Upper lobe of left lung (tissue), 6 donors: Measurements from ENCODE around the gene STK17B. TPM values are rescaled to one million over a fixed set of nuclear protein-coding genes. Genes with fewer than 3 reads are reported as not detected.

Experiments
- ATAC-seq, 2 donors: fragments of 200-7000 bp; cut with Tn5 transposase; one replicate each; pipeline ENCODE4 v1.9.1; 2022; ENCODE audit warnings: mild to moderate bottlenecking in 2 of 2, moderate library complexity in 2 of 2; ENCODE audit not compliant: low FRiP score in 2 of 2
- DNase-seq, 2 donors: peaks; one replicate each; pipeline ENCODE4 v3.0.0-alpha.2; 2019 to 2020
- H3K27ac ChIP-seq, 4 donors: fragments of 200-600 bp; sonication (generic); one replicate each; pipeline ENCODE4 v1.5.1; 2016 to 2019
- H3K27me3 ChIP-seq, 4 donors: fragments of 200-600 bp; sonication (generic); one replicate each; pipeline ENCODE4 v1.5.1; 2017 to 2019
- H3K36me3 ChIP-seq, 4 donors: fragments of 200-600 bp; sonication (generic); one replicate each; pipeline ENCODE4 v1.5.1; 2016 to 2019
- H3K4me1 ChIP-seq, 4 donors: fragments of 200-600 bp; sonication (generic); one replicate each; pipeline ENCODE4 v1.5.1; 2018 to 2019
- H3K4me3 ChIP-seq, 4 donors: fragments of 200-600 bp; sonication (generic); one replicate each; pipeline ENCODE4 v1.5.1; 2017 to 2019; ENCODE audit warnings: mild to moderate bottlenecking in 2 of 4, moderate library complexity in 1 of 4
- H3K9me3 ChIP-seq, 4 donors: fragments of 200-600 bp; sonication (generic); one replicate each; pipeline ENCODE4 v1.5.1; 2018 to 2019
- EP300 ChIP-seq, 4 donors: sonication (generic); formaldehyde crosslinking; IDR thresholded peaks; one replicate each; pipeline ENCODE4 v1.5.1; 2017; ENCODE audit warnings: antibody characterized with exemption in 4 of 4, control low read depth in 2 of 4
- POLR2A ChIP-seq, 4 donors: fragments of 450-650 bp; IDR thresholded peaks; one replicate each; pipeline ENCODE4 v1.5.1; 2016 to 2017; ENCODE audit warnings: antibody characterized with exemption in 4 of 4, mild to moderate bottlenecking in 2 of 4
- POLR2AphosphoS5 ChIP-seq, 2 donors: sonication (generic); formaldehyde crosslinking; IDR thresholded peaks; one replicate each; pipeline ENCODE4 v1.5.1; 2017; ENCODE audit warnings: antibody characterized with exemption in 2 of 2
- WGBS, 2 donors: methylation state at CpG; one replicate each; pipeline ENCODE4 v1.1.5; 2017 to 2018; 5-methylcytosine and 5-hydroxymethylcytosine counted together
- total RNA-seq, 6 donors: library from RNA; depleted of rRNA in 4 of 6; stranded (reverse); fragments of >200 nt in 4 of 6; gene quantifications; one replicate each; pipeline versions ENCODE4 v1.1.0 to v1.2.1, GENCODE V29; 2016 to 2021
- TF ChIP-seq, protein P1 (sequence below), 6 experiments: fragments of 450-650 bp in 4 of 6; fragments of 200-600 bp in 2 of 6; sonication (generic) in 2 of 6; IDR thresholded peaks; one replicate each; pipeline ENCODE4 v1.5.1; 2016 to 2019; ENCODE audit warnings: antibody characterized with exemption in 6 of 6
- donor health status: DM: no; HTN: no; CAD: no; lungs with moderate emphysema.
- donor health status: DM: no; HTN: yes; CAD: no; lungs with severe emphysema.

Gene STK17B
- total RNA-seq, 6 donors from 2014 or later, result 19.3 to 120 (median 53.4) TPM

DNA sequence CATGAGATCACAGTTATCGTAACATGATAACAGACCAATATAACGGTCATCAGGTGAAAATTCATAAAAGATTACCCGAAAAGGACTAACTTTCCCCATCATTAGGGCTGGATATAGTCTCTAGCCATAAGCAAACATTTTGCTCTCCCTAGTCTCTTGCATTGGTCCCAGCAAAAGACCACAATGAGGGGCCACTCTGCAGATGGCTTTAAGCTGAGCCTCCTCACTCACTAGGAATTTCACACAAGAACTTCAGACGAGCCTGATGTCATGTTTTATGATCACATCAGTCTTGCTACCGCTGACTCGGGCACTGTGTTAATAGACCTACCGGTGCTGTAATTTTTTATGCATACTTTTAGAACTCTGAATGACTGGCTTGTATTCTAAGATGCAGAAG, 35.2 kb downstream of the STK17B start:
- no peak overlapping the region for H3K27ac ChIP-seq
- TF ChIP-seq, protein P1, sequence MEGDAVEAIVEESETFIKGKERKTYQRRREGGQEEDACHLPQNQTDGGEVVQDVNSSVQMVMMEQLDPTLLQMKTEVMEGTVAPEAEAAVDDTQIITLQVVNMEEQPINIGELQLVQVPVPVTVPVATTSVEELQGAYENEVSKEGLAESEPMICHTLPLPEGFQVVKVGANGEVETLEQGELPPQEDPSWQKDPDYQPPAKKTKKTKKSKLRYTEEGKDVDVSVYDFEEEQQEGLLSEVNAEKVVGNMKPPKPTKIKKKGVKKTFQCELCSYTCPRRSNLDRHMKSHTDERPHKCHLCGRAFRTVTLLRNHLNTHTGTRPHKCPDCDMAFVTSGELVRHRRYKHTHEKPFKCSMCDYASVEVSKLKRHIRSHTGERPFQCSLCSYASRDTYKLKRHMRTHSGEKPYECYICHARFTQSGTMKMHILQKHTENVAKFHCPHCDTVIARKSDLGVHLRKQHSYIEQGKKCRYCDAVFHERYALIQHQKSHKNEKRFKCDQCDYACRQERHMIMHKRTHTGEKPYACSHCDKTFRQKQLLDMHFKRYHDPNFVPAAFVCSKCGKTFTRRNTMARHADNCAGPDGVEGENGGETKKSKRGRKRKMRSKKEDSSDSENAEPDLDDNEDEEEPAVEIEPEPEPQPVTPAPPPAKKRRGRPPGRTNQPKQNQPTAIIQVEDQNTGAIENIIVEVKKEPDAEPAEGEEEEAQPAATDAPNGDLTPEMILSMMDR (IDR thresholded peaks at IDR 0.05), result no peak
- TF ChIP-seq POLR2AphosphoS5 (IDR thresholded peaks at IDR 0.05), result peak in 1 of 2 donors; percentile 15
- ATAC-seq, result no peak
- H3K4me3 ChIP-seq, result no peak overlapping the region
- no peaks in the 10 kb centered on the region for H3K4me1 ChIP-seq
- H3K9me3 ChIP-seq, result peaks cover 3 to 31% (median 23%) of the 10 kb centered on the region in 4 donors
- WGBS, 2 donors, result 95 to 96% methylated on average over 7 of the region's 7 CpGs
- H3K36me3 ChIP-seq, result peaks cover 28 to 57% (median 37%) of the 10 kb centered on the region in 4 donors
- DNase-seq, result no peak
- H3K27me3 ChIP-seq, result no peaks in the 10 kb centered on the region

DNA sequence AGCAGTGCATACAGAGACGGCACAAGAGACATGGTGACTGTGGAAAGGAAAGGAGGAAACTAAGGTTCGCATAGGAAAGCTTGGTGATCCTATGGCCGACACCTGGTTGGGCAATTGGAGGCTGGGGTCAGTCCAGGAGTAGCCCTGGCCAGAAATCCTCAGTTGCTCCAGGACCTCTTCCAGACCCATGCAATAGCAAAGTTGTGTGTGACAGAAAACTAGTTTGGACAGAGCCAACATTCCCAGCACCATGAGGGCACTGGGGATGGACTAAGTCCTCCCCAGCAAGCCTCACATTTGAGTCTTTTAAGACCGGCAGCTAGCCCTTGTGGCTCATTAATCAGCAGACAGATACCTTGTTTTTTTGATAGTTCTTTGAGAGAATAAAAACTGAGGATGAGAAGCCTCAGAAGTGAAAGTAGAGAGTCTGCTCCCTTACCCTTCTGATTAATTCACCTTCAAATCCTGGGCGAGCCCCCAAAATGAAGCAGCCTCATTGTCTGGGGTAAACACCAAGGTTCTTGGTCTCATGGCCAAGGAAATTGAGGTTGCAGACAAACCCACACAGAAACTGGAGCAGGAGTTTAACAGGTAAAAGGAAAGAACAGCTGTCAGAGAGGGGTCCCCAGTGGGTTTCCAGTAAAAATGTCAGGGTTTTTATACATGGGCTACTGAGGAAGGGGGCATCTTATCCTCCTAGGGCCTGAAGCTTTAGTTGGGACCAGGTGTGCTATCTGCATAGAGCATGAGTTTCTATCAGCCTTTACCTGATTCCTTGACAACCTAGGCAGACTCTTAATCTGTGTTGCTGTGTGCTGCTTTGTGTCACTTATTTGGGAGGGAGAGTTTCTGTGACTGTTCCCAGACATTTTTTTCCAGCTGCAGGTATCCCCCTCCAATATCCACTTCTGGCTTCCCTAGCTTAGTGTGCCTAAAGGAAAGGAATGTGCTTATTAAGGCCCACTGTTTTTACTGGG, 39.1 kb downstream of the STK17B start:
- 75 to 77% methylated on average over 5 of the region's 5 CpGs for WGBS, 2 donors
- H3K27me3 ChIP-seq, result no peaks in the 10 kb centered on the region
- TF ChIP-seq POLR2AphosphoS5 (IDR thresholded peaks at IDR 0.05) (no peak), POLR2A (IDR thresholded peaks at IDR 0.05) (no peak), EP300 (IDR thresholded peaks at IDR 0.05) (no peak)
- TF ChIP-seq, protein P1 (IDR thresholded peaks at IDR 0.05), result no peak
- ATAC-seq (peak; percentile 34 to 48), DNase-seq (no peak)
- no peak overlapping the region for H3K4me3 ChIP-seq
- peaks cover 6 to 18% (median 18%) of the 10 kb centered on the region in 4 donors for H3K36me3 ChIP-seq
- H3K27ac ChIP-seq, result no peak overlapping the region
- H3K9me3 ChIP-seq, result peaks cover 13 to 63% (median 52%) of the 10 kb centered on the region in 4 donors
- no peaks in the 10 kb centered on the region for H3K4me1 ChIP-seq

DNA sequence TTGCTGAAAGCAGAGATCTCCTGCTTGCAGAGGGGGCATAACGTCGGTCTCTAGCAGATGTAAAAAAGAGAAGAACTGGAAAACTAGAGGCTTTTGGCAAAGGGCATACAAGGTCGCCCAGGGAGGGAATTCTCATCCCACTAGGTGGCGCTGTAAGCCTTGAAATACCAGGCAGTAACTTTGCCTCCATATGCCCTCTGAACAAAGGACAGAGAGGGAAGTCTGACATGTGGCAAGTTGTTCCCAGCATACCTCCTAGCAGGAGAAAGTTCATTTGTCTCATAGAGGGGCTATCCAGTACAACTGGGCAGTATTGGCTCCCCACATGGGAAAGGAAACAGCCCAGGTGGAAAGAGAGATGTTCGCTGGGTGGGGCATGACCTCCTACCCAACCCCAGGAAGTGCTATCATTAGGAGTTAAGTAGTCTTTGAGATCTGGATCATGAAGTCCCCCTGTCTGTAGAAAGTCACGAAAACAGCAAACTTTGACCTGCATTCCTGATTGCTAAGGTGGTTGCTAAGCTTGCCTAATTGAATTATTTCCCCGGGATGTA, 39.9 kb downstream of the STK17B start:
- Histone ChIP-seq H3K36me3 (peaks cover 0 to 11% (median 10%) of the 10 kb centered on the region in 4 donors), H3K27ac (no peak overlapping the region), H3K9me3 (peaks cover 13 to 63% (median 52%) of the 10 kb centered on the region in 4 donors), H3K4me1 (no peaks in the 10 kb centered on the region), H3K27me3 (no peaks in the 10 kb centered on the region), H3K4me3 (no peak overlapping the region)
- TF ChIP-seq EP300 (IDR thresholded peaks at IDR 0.05) (no peak), POLR2AphosphoS5 (IDR thresholded peaks at IDR 0.05) (no peak), POLR2A (IDR thresholded peaks at IDR 0.05) (no peak)
- TF ChIP-seq, protein P1 (IDR thresholded peaks at IDR 0.05), result peak; percentile 31 to 58 (median 50)
- ATAC-seq, result peak; percentile 69 to 85
- peak in 1 of 2 donors; percentile 47 for DNase-seq
- 67 to 80% methylated on average over 7 of the region's 7 CpGs for WGBS, 2 donors

DNA sequence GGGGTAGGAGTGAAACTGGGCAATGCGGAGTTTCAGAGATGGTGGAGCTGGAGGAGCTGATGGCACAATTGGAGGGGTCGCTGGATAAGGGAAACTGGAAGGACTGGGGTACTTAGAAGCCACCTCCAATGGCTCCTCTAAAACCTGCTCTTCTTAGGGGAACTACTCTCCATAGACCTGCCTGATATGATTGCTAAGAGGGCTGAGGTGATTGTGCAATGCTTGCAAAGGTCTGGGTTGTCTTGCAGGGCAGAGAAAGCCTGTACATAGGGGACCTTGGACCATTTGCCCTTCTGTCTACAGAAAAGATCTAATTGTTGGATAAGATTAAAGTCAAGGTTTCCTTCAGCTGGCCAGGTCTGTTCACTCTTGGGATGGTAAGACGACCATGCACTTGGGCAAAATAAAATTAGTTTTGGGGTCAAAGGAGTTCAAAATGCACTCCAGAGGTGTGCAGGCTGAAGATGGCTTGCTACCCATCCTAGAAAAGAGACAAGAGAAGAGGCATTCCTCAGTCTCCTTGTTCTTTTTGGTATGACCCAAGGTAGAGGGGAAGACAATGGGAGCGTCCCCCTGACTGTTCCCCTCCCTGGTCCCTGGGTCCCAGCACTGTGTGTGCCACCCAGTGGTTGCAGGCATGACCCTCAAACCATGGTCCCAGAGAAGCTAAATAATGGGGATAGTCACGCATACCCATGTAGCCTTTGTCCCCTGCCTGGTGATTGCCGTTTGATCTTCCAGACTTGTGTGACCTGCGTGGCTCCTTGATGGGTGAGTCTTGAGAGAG, 41.1 kb downstream of the STK17B start:
- TF ChIP-seq POLR2A (IDR thresholded peaks at IDR 0.05) (no peak), EP300 (IDR thresholded peaks at IDR 0.05) (no peak), POLR2AphosphoS5 (IDR thresholded peaks at IDR 0.05) (no peak)
- TF ChIP-seq, protein P1 (IDR thresholded peaks at IDR 0.05), result no peak
- Histone ChIP-seq H3K4me3 (no peak overlapping the region), H3K36me3 (peaks cover 0 to 4% (median 2%) of the 10 kb centered on the region in 4 donors), H3K27me3 (no peaks in the 10 kb centered on the region), H3K9me3 (peaks cover 13 to 63% (median 52%) of the 10 kb centered on the region in 4 donors), H3K4me1 (no peaks in the 10 kb centered on the region), H3K27ac (no peak overlapping the region)
- DNase-seq (no peak), ATAC-seq (peak in 1 of 2 donors; percentile 30)
- 94 to 95% methylated on average over 7 of the region's 7 CpGs for WGBS, 2 donors
